GM12878 (cell line): Measurements from ENCODE around the gene PLSCR4. TPM values are rescaled to one million over a fixed set of nuclear protein-coding genes. Genes with fewer than 3 reads are reported as not detected.

Source experiments
- ATAC-seq: fragments of 200-7000 bp; cut with Tn5 transposase; 3 replicates; pipeline ENCODE4 v1.9.1; 2020; ENCODE audit warnings: mild to moderate bottlenecking, moderate library complexity
- BruUV-seq: library from RNA; stranded (reverse); fragments of 400-500 nt; replicated peaks from 2 replicates; lab custom pipeline; 2021; lab: Mats Ljungman, UMichigan
- CTCF ChIA-PET: fragments of 300-600 bp; sonication (Branson Sonifier 250); formaldehyde crosslinking; extraction: SDS; loops from one replicate; lab custom pipeline; 2021; ENCODE audit warnings: inconsistent platforms; lab: Yijun Ruan, JAX
- POLR2A ChIA-PET: fragments of 350-600 bp; formaldehyde crosslinking; extraction: SDS; loops from one replicate; lab custom pipeline; 2021; ENCODE audit warnings: inconsistent platforms; lab: Charles Lee
- RAD21 ChIA-PET: fragments of 300-600 bp; sonication (Branson Sonifier 250); formaldehyde crosslinking; loops from one replicate; lab custom pipeline; 2023; ENCODE audit warnings: antibody characterized with exemption; ENCODE audit not compliant: unreplicated experiment; lab: Charles Lee
- SMC1A ChIA-PET: fragments of 300-600 bp; sonication (Branson Sonifier 250); formaldehyde crosslinking; loops from one replicate; lab custom pipeline; 2023; ENCODE audit not compliant: unreplicated experiment, uncharacterized antibody; lab: Charles Lee
- DNase-seq: peaks from one replicate; pipeline ENCODE4 v3.0.0-alpha.2; 2011; ENCODE audit warnings: low read depth, low spot score
- FAIRE-seq: peaks from 3 replicates; lab custom pipeline; 2011; peaks lifted over from hg19 to GRCh38; lab: Jason Lieb, UNC
- H2AFZ ChIP-seq: 2 replicates; pipeline ENCODE4 v1.6.0; 2011; ENCODE audit warnings: low read depth, low read length, control low read depth; ENCODE audit not compliant: control insufficient read depth
- H3K27ac ChIP-seq: 2 replicates; pipeline ENCODE4 v1.5.1; 2011; ENCODE audit warnings: control low read depth; ENCODE audit not compliant: control insufficient read depth, insufficient read depth
- H3K27me3 ChIP-seq, 2 experiments: replicated peaks in 1 of 2; 2 replicates each; pipeline versions ENCODE4 v1.6.0 to v1.6.1; 2011; ENCODE audit warnings: low read length in 1 of 2; ENCODE audit not compliant: control insufficient read depth in 2 of 2, insufficient read depth in 2 of 2
- H3K36me3 ChIP-seq, 2 experiments: 2 replicates each; pipeline ENCODE4 v1.5.1; 2011; ENCODE audit warnings: low read length in 1 of 2; ENCODE audit not compliant: control insufficient read depth in 2 of 2, insufficient read depth in 2 of 2
- H3K4me1 ChIP-seq: 2 replicates; pipeline ENCODE4 v1.6.1; 2011; ENCODE audit warnings: mild to moderate bottlenecking, low read length, moderate library complexity, mixed read lengths; ENCODE audit not compliant: control insufficient read depth, insufficient read depth
- H3K4me2 ChIP-seq: 2 replicates; pipeline ENCODE4 v1.6.0; 2011; ENCODE audit warnings: control low read depth; ENCODE audit not compliant: control insufficient read depth, insufficient read depth
- H3K4me3 ChIP-seq: fragments of 200-600 bp; sonication (generic); 2 replicates; pipeline ENCODE4 v1.5.1; 2016
- H3K79me2 ChIP-seq: 2 replicates; pipeline ENCODE4 v1.6.0; 2011; ENCODE audit warnings: low read length; ENCODE audit not compliant: control insufficient read depth, insufficient read depth
- H3K9ac ChIP-seq: 2 replicates; pipeline ENCODE4 v1.8.0; 2011; ENCODE audit warnings: low read length, control low read depth, mixed read lengths; ENCODE audit not compliant: control insufficient read depth, insufficient read depth
- H3K9me3 ChIP-seq: replicated peaks from 3 replicates; pipeline ENCODE4 v1.5.1; 2011; ENCODE audit warnings: mild to moderate bottlenecking, low read length; ENCODE audit not compliant: control insufficient read depth, insufficient read depth
- H4K20me1 ChIP-seq: 2 replicates; pipeline ENCODE4 v1.6.0; 2011; ENCODE audit not compliant: control insufficient read depth, insufficient read depth
- CEBPB ChIP-seq, 2 experiments: fragments of 150-350 bp in 1 of 2; IDR thresholded peaks; 2 replicates each; pipeline ENCODE4 v1.6.1; 2012 to 2014; ENCODE audit warnings: low read depth in 2 of 2, low read length in 2 of 2, borderline replicate concordance in 1 of 2, inconsistent platforms in 1 of 2
- DPF2 ChIP-seq: fragments of 450-650 bp; IDR thresholded peaks from 2 replicates; pipeline ENCODE4 v1.6.1; 2017; ENCODE audit warnings: mild to moderate bottlenecking
- EZH2 ChIP-seq: IDR thresholded peaks from 2 replicates; pipeline ENCODE4 v1.6.1; 2012; ENCODE audit warnings: low read depth, mild to moderate bottlenecking, control low read depth, inconsistent platforms, low read length, borderline replicate concordance; ENCODE audit not compliant: control insufficient read depth
- MYB ChIP-seq: fragments of 150-350 bp; IDR thresholded peaks from 2 replicates; pipeline ENCODE4 v1.6.1; 2014; ENCODE audit warnings: mild to moderate bottlenecking, low read depth, low read length, borderline replicate concordance
- NFYB ChIP-seq: IDR thresholded peaks from 2 replicates; pipeline ENCODE4 v1.6.1; 2011; ENCODE audit warnings: low read depth, mild to moderate bottlenecking, low read length, improper control_type of control experiment, moderate library complexity; ENCODE audit not compliant: insufficient read depth
- SMAD1 ChIP-seq: fragments of 450-650 bp; IDR thresholded peaks from 2 replicates; pipeline ENCODE4 v1.6.1; 2018; ENCODE audit warnings: mild to moderate bottlenecking, low read depth; ENCODE audit not compliant: partially characterized antibody
- SMC3 ChIP-seq: IDR thresholded peaks from 2 replicates; pipeline ENCODE4 v1.6.1; 2011; ENCODE audit warnings: low read length, improper control_type of control experiment, borderline replicate concordance
- TCF12 ChIP-seq: IDR thresholded peaks from 2 replicates; pipeline ENCODE4 v1.6.1; 2011; ENCODE audit warnings: low read depth, mild to moderate bottlenecking, low read length
- TCF3 ChIP-seq: IDR thresholded peaks from 2 replicates; pipeline ENCODE4 v1.6.1; 2012; ENCODE audit warnings: low read depth, mild to moderate bottlenecking, low read length, borderline replicate concordance; ENCODE audit not compliant: insufficient read depth
- YY1 ChIP-seq: IDR thresholded peaks from 2 replicates; pipeline ENCODE4 v1.6.1; 2011; ENCODE audit warnings: low read depth, mild to moderate bottlenecking, low read length
- WGBS: methylation state at CpG from one replicate; pipeline ENCODE4 v1.1.6; 2016; ENCODE audit warnings: low lambda C conversion rate; ENCODE audit not compliant: insufficient replicate concordance, insufficient coverage; ENCODE audit errors: missing lambda C conversion rate; 5-methylcytosine and 5-hydroxymethylcytosine counted together
- in situ Hi-C: fragments of 300-500 bp; cut with MboI; formaldehyde crosslinking; loops from 9 replicates; pipeline ENCODE4 v1.14.3; 2018; ENCODE audit warnings: mixed read lengths
- intact Hi-C: fragments of 100-400 bp; cut with micrococcal nuclease; formaldehyde crosslinking; loops from one replicate; pipeline ENCODE4 v1.14.2; 2022; ENCODE audit not compliant: unreplicated experiment
- polyA plus RNA-seq, 11 experiments: library from polyadenylated mRNA; depleted of rRNA in 4 of 11; unstranded in 6 of 11; stranded (reverse) in 5 of 11; fragments of >200 nt; fragmentation: Nextera tagmentation in 4 of 11; fragmentation: Illumina TruSeq in 1 of 11; extraction: Ambion mirVana in 4 of 11; extraction: Trizol in 1 of 11; gene quantifications; 1 replicate in 1 of 11; 2 replicates in 10 of 11; pipeline versions ENCODE4 v1.2.1 to v1.2.3, GENCODE V29; 2011 to 2016; ENCODE audit warnings: inconsistent platforms in 2 of 11, missing spikeins in 2 of 11, low read depth in 1 of 11
- total RNA-seq, 4 experiments: library from RNA; depleted of rRNA in 3 of 4; stranded (reverse); fragments of >200 nt in 3 of 4; fragmentation: Illumina TruSeq in 1 of 4; extraction: Trizol in 1 of 4; gene quantifications; 2 replicates each; pipeline versions ENCODE4 v1.2.1 to v1.2.3, GENCODE V29; 2013 to 2021
- TF ChIP-seq, protein P1 (sequence below): fragments of 450-650 bp; conservative IDR thresholded peaks from 2 replicates; pipeline ENCODE4 v1.6.1; 2017; ENCODE audit warnings: mild to moderate bottlenecking, moderate library complexity
- TF ChIP-seq, protein P2 (sequence below): fragments of 450-650 bp; IDR thresholded peaks from 2 replicates; pipeline ENCODE4 v1.6.1; 2018; ENCODE audit warnings: mild to moderate bottlenecking, low read depth, moderate library complexity; ENCODE audit not compliant: partially characterized antibody

Gene PLSCR4
- total and polyA plus RNA-seq, 10 of the 15 experiments (the other 5 are each of a cell fraction or from before 2014, with no cell fraction given), result 0.02 TPM; not detected in 9

DNA sequence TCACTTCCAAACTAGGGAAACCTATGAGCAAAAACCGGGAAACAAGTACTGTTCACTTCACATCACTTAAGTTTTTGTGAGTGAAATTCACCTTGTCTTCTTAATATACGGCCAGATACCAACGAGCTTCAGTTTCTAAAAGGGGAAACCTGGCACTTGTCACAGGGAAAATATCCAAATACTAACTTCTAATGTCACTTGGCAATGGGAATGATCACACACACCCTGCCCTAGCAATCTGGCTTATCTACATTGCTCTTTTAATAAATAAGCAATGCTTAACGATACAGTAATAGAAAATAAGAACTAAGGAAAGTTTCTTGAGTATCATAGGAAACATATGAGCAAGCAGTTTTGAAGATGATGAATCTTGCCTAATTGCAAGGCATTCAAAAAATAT, 55.3 kb downstream of the PLSCR4 start:
- WGBS, result 2% methylated on average over 4 of the region's 4 CpGs
- no peak for TF ChIP-seq DPF2
- TF ChIP-seq, protein P1, sequence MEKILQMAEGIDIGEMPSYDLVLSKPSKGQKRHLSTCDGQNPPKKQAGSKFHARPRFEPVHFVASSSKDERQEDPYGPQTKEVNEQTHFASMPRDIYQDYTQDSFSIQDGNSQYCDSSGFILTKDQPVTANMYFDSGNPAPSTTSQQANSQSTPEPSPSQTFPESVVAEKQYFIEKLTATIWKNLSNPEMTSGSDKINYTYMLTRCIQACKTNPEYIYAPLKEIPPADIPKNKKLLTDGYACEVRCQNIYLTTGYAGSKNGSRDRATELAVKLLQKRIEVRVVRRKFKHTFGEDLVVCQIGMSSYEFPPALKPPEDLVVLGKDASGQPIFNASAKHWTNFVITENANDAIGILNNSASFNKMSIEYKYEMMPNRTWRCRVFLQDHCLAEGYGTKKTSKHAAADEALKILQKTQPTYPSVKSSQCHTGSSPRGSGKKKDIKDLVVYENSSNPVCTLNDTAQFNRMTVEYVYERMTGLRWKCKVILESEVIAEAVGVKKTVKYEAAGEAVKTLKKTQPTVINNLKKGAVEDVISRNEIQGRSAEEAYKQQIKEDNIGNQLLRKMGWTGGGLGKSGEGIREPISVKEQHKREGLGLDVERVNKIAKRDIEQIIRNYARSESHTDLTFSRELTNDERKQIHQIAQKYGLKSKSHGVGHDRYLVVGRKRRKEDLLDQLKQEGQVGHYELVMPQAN, result no peak
- TF ChIP-seq, all 136 proteins: peak for 0
- in situ Hi-C loops, result loop anchor here (25.0 kb wide), 1 partner anchor 408 kb away; no protein-coding TSS in a partner anchor
- Histone ChIP-seq H4K20me1 (no peaks in the 10 kb centered on the region), H3K4me2 (no peak overlapping the region), H3K9ac (no peak overlapping the region), H3K4me1 (no peaks in the 10 kb centered on the region), H3K4me3 (no peak overlapping the region), H3K27me3 (no peaks in the 10 kb centered on the region), H3K36me3 (no peaks in the 10 kb centered on the region), H3K79me2 (no peaks in the 10 kb centered on the region), H3K27ac (no peak overlapping the region), H2AFZ (no peak overlapping the region), H3K9me3 (no peaks in the 10 kb centered on the region)
- CTCF ChIA-PET, result interaction anchor here (1.0 to 2.1 kb wide), 2 partner anchors 8 to 380 kb away, joined by 3 to 7 read pairs; no protein-coding TSS in a partner anchor
- no peak for FAIRE-seq
- no peak for ATAC-seq
- RAD21 ChIA-PET, result no interaction called here
- SMC1A ChIA-PET, result interaction anchor here (1.4 kb wide), 1 partner anchor 12 kb away, joined by 5 read pairs; no protein-coding TSS in a partner anchor
- intact Hi-C loops, result no loop called here
- POLR2A ChIA-PET, result no interaction called here
- no TSS peak for BruUV-seq
- no peak for DNase-seq

DNA sequence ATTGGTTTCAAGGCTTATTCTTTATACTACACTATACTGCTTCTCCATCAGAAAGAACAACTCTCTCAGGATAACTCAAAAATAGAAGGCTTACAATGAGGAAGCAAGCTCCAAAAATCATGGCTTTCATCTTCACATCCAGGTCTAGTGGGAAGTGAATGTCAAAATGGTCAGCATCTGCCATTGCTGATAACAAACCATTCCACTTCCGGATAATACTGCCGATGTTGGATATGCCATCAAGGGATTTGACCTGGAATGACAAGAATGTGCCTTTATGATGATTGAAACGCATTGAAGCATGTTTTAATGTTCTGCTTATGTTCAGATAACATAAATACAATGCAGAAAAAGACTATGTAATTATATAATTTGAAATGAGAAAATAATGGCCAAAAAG, 55.9 kb downstream of the PLSCR4 start:
- Histone ChIP-seq H3K9ac (no peak overlapping the region), H3K4me3 (no peak overlapping the region), H4K20me1 (no peaks in the 10 kb centered on the region), H3K4me2 (no peak overlapping the region), H2AFZ (no peak overlapping the region), H3K4me1 (no peaks in the 10 kb centered on the region), H3K9me3 (no peaks in the 10 kb centered on the region), H3K27me3 (no peaks in the 10 kb centered on the region), H3K27ac (no peak overlapping the region), H3K79me2 (no peaks in the 10 kb centered on the region), H3K36me3 (no peaks in the 10 kb centered on the region)
- SMC1A ChIA-PET, result no interaction called here
- in situ Hi-C loops, result loop anchor here (25.0 kb wide), 1 partner anchor 408 kb away; no protein-coding TSS in a partner anchor
- DNase-seq, result no peak
- intact Hi-C loops, result no loop called here
- RAD21 ChIA-PET, result no interaction called here
- CTCF ChIA-PET, result interaction anchor here (1.0 kb wide), 1 partner anchor 381 kb away, joined by 3 read pairs; no protein-coding TSS in a partner anchor
- 67% methylated on average over 3 of the region's 3 CpGs for WGBS
- no TSS peak for BruUV-seq
- FAIRE-seq, result no peak
- no peak for ATAC-seq
- POLR2A ChIA-PET, result no interaction called here
- TF ChIP-seq NFYB (no peak), CEBPB (IDR thresholded peaks at IDR 0.05; ENCODE audit: borderline replicate concordance in 1 of 2, low read depth in 2 of 2, low read length in 2 of 2) (no peak), MYB (no peak), SMC3 (no peak), SMAD1 (no peak), YY1 (no peak), EZH2 (no peak), TCF12 (no peak), TCF3 (no peak)
- TF ChIP-seq, protein P2, sequence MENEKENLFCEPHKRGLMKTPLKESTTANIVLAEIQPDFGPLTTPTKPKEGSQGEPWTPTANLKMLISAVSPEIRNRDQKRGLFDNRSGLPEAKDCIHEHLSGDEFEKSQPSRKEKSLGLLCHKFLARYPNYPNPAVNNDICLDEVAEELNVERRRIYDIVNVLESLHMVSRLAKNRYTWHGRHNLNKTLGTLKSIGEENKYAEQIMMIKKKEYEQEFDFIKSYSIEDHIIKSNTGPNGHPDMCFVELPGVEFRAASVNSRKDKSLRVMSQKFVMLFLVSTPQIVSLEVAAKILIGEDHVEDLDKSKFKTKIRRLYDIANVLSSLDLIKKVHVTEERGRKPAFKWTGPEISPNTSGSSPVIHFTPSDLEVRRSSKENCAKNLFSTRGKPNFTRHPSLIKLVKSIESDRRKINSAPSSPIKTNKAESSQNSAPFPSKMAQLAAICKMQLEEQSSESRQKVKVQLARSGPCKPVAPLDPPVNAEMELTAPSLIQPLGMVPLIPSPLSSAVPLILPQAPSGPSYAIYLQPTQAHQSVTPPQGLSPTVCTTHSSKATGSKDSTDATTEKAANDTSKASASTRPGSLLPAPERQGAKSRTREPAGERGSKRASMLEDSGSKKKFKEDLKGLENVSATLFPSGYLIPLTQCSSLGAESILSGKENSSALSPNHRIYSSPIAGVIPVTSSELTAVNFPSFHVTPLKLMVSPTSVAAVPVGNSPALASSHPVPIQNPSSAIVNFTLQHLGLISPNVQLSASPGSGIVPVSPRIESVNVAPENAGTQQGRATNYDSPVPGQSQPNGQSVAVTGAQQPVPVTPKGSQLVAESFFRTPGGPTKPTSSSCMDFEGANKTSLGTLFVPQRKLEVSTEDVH, result no peak
